ENCODE results near the gene ANGPT4.

DNA sequence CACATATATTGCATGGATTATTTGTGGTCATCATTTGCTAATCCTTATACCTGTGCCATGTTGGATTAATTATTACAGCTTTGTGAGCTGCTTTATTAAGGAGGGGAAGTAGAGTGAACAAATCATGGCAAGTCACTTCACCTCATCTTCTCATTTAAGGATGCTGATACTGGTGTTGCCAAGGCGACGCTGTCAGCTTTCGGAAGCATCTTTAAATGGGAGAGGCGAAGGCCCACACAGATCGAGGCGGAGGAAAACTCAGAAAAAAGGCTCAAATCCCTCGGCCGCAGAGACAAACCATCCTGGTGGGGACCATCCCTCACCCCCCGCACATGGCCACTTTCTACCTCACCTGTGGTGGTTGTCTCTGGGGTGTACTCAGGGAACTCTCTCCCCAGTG, 47.9 kb downstream of the ANGPT4 start:
- TF ChIP-seq POLR2A (IDR thresholded peaks at IDR 0.05) (no peak), CTCF (IDR thresholded peaks at IDR 0.05) (no peak)
